ENCODE results near the gene PHF14. TPM values are rescaled to one million over a fixed set of nuclear protein-coding genes. Genes with fewer than 3 reads are reported as not detected.

PHF14 gene
- total RNA-seq, 1 donor from 2014 or later = 41.8 TPM

- no peaks in the 10 kb centered on the region for H3K27me3 ChIP-seq
- intact Hi-C loops (cut with DNase I) = no loop called here
- TF ChIP-seq CTCF (IDR thresholded peaks at IDR 0.05) = no peak
Observed at GRCh38 chr7:11171569-11172192, 198.0 kb downstream of the PHF14 start.

GRCh38 chr7:11172835-11173234 is 199.2 kb downstream of the PHF14 start:
- no peak for TF ChIP-seq CTCF (IDR thresholded peaks at IDR 0.05)
- Histone ChIP-seq H3K4me1 (no peaks in the 10 kb centered on the region), H3K9me3 (no peaks in the 10 kb centered on the region), H3K27ac (no peak overlapping the region), H3K4me3 (no peak overlapping the region), H3K27me3 (no peaks in the 10 kb centered on the region), H3K36me3 (no peaks in the 10 kb centered on the region)
- intact Hi-C loops (cut with DNase I) = no loop called here
- no peak for DNase-seq (ENCODE audit: low spot score in 2 of 2)

More at GRCh38 chr7:11171569-11172192, 198.0 kb downstream of the PHF14 start:
- H3K36me3 ChIP-seq = no peaks in the 10 kb centered on the region
- H3K9me3 ChIP-seq = no peaks in the 10 kb centered on the region
- H3K4me1 ChIP-seq = no peaks in the 10 kb centered on the region
- no peak overlapping the region for H3K4me3 ChIP-seq
- no peak for DNase-seq (ENCODE audit: low spot score in 2 of 2)
- no peak overlapping the region for H3K27ac ChIP-seq

- no peak for TF ChIP-seq CTCF (IDR thresholded peaks at IDR 0.05)
- intact Hi-C loops (cut with DNase I) = no loop called here
Observed at GRCh38 chr7:11175371-11175770, 201.7 kb downstream of the PHF14 start.

GRCh38 chr7:11175887-11176286 is 202.2 kb downstream of the PHF14 start:
- TF ChIP-seq CTCF (IDR thresholded peaks at IDR 0.05) = no peak
- Histone ChIP-seq H3K9me3 (no peaks in the 10 kb centered on the region), H3K27me3 (no peaks in the 10 kb centered on the region), H3K4me3 (no peak overlapping the region), H3K27ac (no peak overlapping the region), H3K36me3 (no peaks in the 10 kb centered on the region), H3K4me1 (no peaks in the 10 kb centered on the region)
- no peak for DNase-seq (ENCODE audit: low spot score in 2 of 2)
- intact Hi-C loops (cut with DNase I) = no loop called here

More at GRCh38 chr7:11175371-11175770, 201.7 kb downstream of the PHF14 start:
- no peak for DNase-seq (ENCODE audit: low spot score in 2 of 2)
- Histone ChIP-seq H3K27me3 (no peaks in the 10 kb centered on the region), H3K27ac (no peak overlapping the region), H3K9me3 (no peaks in the 10 kb centered on the region), H3K4me3 (no peak overlapping the region), H3K4me1 (no peaks in the 10 kb centered on the region), H3K36me3 (no peaks in the 10 kb centered on the region)

GRCh38 chr7:11176985-11177555 is 203.4 kb downstream of the PHF14 start:
- DNase-seq (ENCODE audit: low spot score in 2 of 2) = no peak
- Histone ChIP-seq H3K27me3 (no peaks in the 10 kb centered on the region), H3K4me1 (no peaks in the 10 kb centered on the region), H3K4me3 (no peak overlapping the region), H3K9me3 (no peaks in the 10 kb centered on the region), H3K36me3 (no peaks in the 10 kb centered on the region), H3K27ac (no peak overlapping the region)
- intact Hi-C loops (cut with DNase I) = no loop called here
- no peak for TF ChIP-seq CTCF (IDR thresholded peaks at IDR 0.05)
